Hippocampal formation (tissue), 2 donors: ENCODE measurements around the gene MTHFD2.
"Not testable (repeated sequence)": the region's sequence is repeated elsewhere in the genome, so short reads cannot be mapped to it uniquely, and the experiment has no call there.

ENCODE experiments used
- DNase-seq, 2 donors: peaks; one replicate each; lab custom pipeline; 2025; lab: John Stamatoyannopoulos, UW

Gene MTHFD2

GRCh38 chr2:74228772-74229171, 30.4 kb downstream of the MTHFD2 start:
- DNase-seq, result no peak

GRCh38 chr2:74229865-74230264, 31.4 kb downstream of the MTHFD2 start:
- not testable (repeated sequence) for DNase-seq

- DNase-seq, result no peak
Measured at GRCh38 chr2:74232426-74232825, 34.0 kb downstream of the MTHFD2 start.

GRCh38 chr2:74233648-74234047, 35.2 kb downstream of the MTHFD2 start:
- no peak for DNase-seq

GRCh38 chr2:74235041-74235440, 36.6 kb downstream of the MTHFD2 start:
- no peak for DNase-seq

- no peak for DNase-seq
Measured at GRCh38 chr2:74238879-74239278, 40.5 kb downstream of the MTHFD2 start.

- DNase-seq, result no peak
Measured at GRCh38 chr2:74239346-74239745, 40.9 kb downstream of the MTHFD2 start.

GRCh38 chr2:74242354-74243071, 44.1 kb downstream of the MTHFD2 start:
- DNase-seq, result no peak

GRCh38 chr2:74244286-74244685, 45.9 kb downstream of the MTHFD2 start:
- no peak for DNase-seq

- no peak for DNase-seq
Measured at GRCh38 chr2:74246496-74247195, 48.2 kb downstream of the MTHFD2 start.

GRCh38 chr2:74249406-74250122, 51.1 kb downstream of the MTHFD2 start:
- DNase-seq, result no peak

- peak; percentile 2 to 39 for DNase-seq
Measured at GRCh38 chr2:74250189-74250631, 51.8 kb downstream of the MTHFD2 start.

- DNase-seq, result no peak
Measured at GRCh38 chr2:74252036-74252435, 53.6 kb downstream of the MTHFD2 start.

- no peak for DNase-seq
Measured at GRCh38 chr2:74252862-74253261, 54.4 kb downstream of the MTHFD2 start.

GRCh38 chr2:74253306-74253970, 55.0 kb downstream of the MTHFD2 start:
- DNase-seq, result no peak

- no peak for DNase-seq
Measured at GRCh38 chr2:74253971-74254310, 55.5 kb downstream of the MTHFD2 start.

- no peak for DNase-seq
Measured at GRCh38 chr2:74255660-74256213, 57.3 kb downstream of the MTHFD2 start.

GRCh38 chr2:74259191-74259590, 60.8 kb downstream of the MTHFD2 start:
- no peak for DNase-seq

GRCh38 chr2:74259733-74260132, 61.3 kb downstream of the MTHFD2 start:
- no peak for DNase-seq

GRCh38 chr2:74260495-74260894, 62.1 kb downstream of the MTHFD2 start:
- no peak for DNase-seq

- no peak for DNase-seq
Measured at GRCh38 chr2:74261204-74261864, 62.9 kb downstream of the MTHFD2 start.

- no peak for DNase-seq
Measured at GRCh38 chr2:74262681-74263080, 64.3 kb downstream of the MTHFD2 start.
